H9 (cell line): Measurements from ENCODE around the gene NHERF1. TPM values are rescaled to one million over a fixed set of nuclear protein-coding genes. Genes with fewer than 3 reads are reported as not detected.

ENCODE experiments used
- DNase-seq: peaks from one replicate; pipeline ENCODE4 v3.0.0-alpha.2; 2017
- H2AFZ ChIP-seq: one replicate; pipeline ENCODE4 v1.6.1; 2013; ENCODE audit warnings: mild to moderate bottlenecking, low read length, control low read depth, moderate library complexity
- H2AK5ac ChIP-seq: 2 replicates; pipeline ENCODE4 v1.6.1; 2013; ENCODE audit warnings: low read length, control low read depth, mixed read lengths; ENCODE audit not compliant: insufficient read length
- H2BK120ac ChIP-seq: one replicate; pipeline ENCODE4 v1.6.1; 2013; ENCODE audit warnings: low read depth, mild to moderate bottlenecking, low read length, control low read depth, inconsistent platforms; ENCODE audit not compliant: poor library complexity, severe bottlenecking
- H2BK12ac ChIP-seq: 2 replicates; pipeline ENCODE4 v1.6.1; 2013; ENCODE audit warnings: low read length, control low read depth, mixed read lengths, low read depth; ENCODE audit not compliant: insufficient read length
- H2BK15ac ChIP-seq: 2 replicates; pipeline ENCODE4 v1.6.1; 2013; ENCODE audit warnings: low read depth, low read length, control low read depth
- H2BK20ac ChIP-seq: one replicate; pipeline ENCODE4 v1.6.1; 2013; ENCODE audit warnings: low read depth, mild to moderate bottlenecking, low read length, control low read depth, inconsistent platforms; ENCODE audit not compliant: poor library complexity, severe bottlenecking
- H2BK5ac ChIP-seq: 2 replicates; pipeline ENCODE4 v1.6.1; 2013; ENCODE audit warnings: low read length, control low read depth, mixed read lengths; ENCODE audit not compliant: insufficient read length
- H3K14ac ChIP-seq: 2 replicates; pipeline ENCODE4 v1.6.1; 2013; ENCODE audit warnings: low read length, control low read depth; ENCODE audit not compliant: insufficient read depth
- H3K18ac ChIP-seq: 2 replicates; pipeline ENCODE4 v1.6.1; 2013; ENCODE audit warnings: low read depth, mild to moderate bottlenecking, mixed read lengths, low read length, control low read depth; ENCODE audit not compliant: insufficient read length
- H3K23ac ChIP-seq: 2 replicates; pipeline ENCODE4 v1.6.1; 2013; ENCODE audit warnings: low read length, control low read depth, mixed read lengths, low read depth; ENCODE audit not compliant: insufficient read length
- H3K23me2 ChIP-seq: 2 replicates; pipeline ENCODE4 v1.6.1; 2013; ENCODE audit warnings: low read depth, mild to moderate bottlenecking, mixed read lengths, low read length, control low read depth; ENCODE audit not compliant: insufficient read length, poor library complexity, severe bottlenecking
- H3K27ac ChIP-seq: 2 replicates; pipeline ENCODE4 v1.5.1; 2013; ENCODE audit warnings: low read length, control low read depth, mixed read lengths, low read depth; ENCODE audit not compliant: insufficient read length
- H3K27me3 ChIP-seq: 2 replicates; pipeline ENCODE4 v1.6.1; 2013; ENCODE audit warnings: low read length, control low read depth, inconsistent platforms; ENCODE audit not compliant: insufficient read depth
- H3K4ac ChIP-seq: 2 replicates; pipeline ENCODE4 v1.6.1; 2013; ENCODE audit warnings: low read depth, mild to moderate bottlenecking, control low read depth, inconsistent platforms, low read length, moderate library complexity
- H3K4me1 ChIP-seq: 2 replicates; pipeline ENCODE4 v1.6.1; 2013; ENCODE audit warnings: low read length, control low read depth, inconsistent platforms; ENCODE audit not compliant: insufficient read depth
- H3K4me2 ChIP-seq: 2 replicates; pipeline ENCODE4 v1.6.1; 2013; ENCODE audit warnings: low read length, control low read depth, mixed read lengths; ENCODE audit not compliant: insufficient read length, insufficient read depth
- H3K56ac ChIP-seq: 2 replicates; pipeline ENCODE4 v1.6.1; 2013; ENCODE audit warnings: low read depth, mild to moderate bottlenecking, mixed read lengths, low read length, control low read depth; ENCODE audit not compliant: insufficient read length
- H3K79me1 ChIP-seq: 2 replicates; pipeline ENCODE4 v1.6.1; 2013; ENCODE audit warnings: low read depth, mild to moderate bottlenecking, moderate library complexity, low read length, control low read depth, inconsistent platforms; ENCODE audit not compliant: insufficient read depth, poor library complexity, severe bottlenecking
- H3K79me2 ChIP-seq: 2 replicates; pipeline ENCODE4 v1.6.1; 2013; ENCODE audit warnings: low read length, control low read depth, inconsistent platforms; ENCODE audit not compliant: insufficient read depth
- H3K9ac ChIP-seq: 2 replicates; pipeline ENCODE4 v1.6.1; 2013; ENCODE audit warnings: low read length, control low read depth, mixed read lengths; ENCODE audit not compliant: insufficient read length; ENCODE audit errors: extremely low read depth
- H3K9me3 ChIP-seq: one replicate; pipeline ENCODE4 v1.6.1; 2013; ENCODE audit warnings: low read depth, low read length, inconsistent platforms; ENCODE audit not compliant: control insufficient read depth
- H3T11ph ChIP-seq: one replicate; pipeline ENCODE4 v1.6.1; 2013; ENCODE audit warnings: mild to moderate bottlenecking, low read length, control low read depth, inconsistent platforms
- H4K20me1 ChIP-seq: one replicate; pipeline ENCODE4 v1.6.1; 2013; ENCODE audit not compliant: control insufficient read depth, insufficient read length, insufficient read depth
- H4K5ac ChIP-seq: 2 replicates; pipeline ENCODE4 v1.6.1; 2013; ENCODE audit warnings: low read depth, mild to moderate bottlenecking, mixed read lengths, low read length, control low read depth; ENCODE audit not compliant: insufficient read length
- H4K8ac ChIP-seq: replicated peaks from 2 replicates; pipeline ENCODE4 v1.6.1; 2013; ENCODE audit warnings: low read length, control low read depth, mixed read lengths, low read depth; ENCODE audit not compliant: insufficient read length
- H4K91ac ChIP-seq: 2 replicates; pipeline ENCODE4 v1.6.1; 2013; ENCODE audit warnings: low read depth, mild to moderate bottlenecking, moderate library complexity, mixed read lengths, low read length, control low read depth; ENCODE audit not compliant: insufficient read length
- H3K27ac Mint-ChIP-seq, 3 experiments: 2 replicates in 2 of 3; 3 replicates in 1 of 3; pipeline ENCODE4 v1.8.0; 2020 to 2021; ENCODE audit warnings: mixed read lengths in 3 of 3, mild to moderate bottlenecking in 1 of 3, moderate library complexity in 1 of 3
- H3K27me3 Mint-ChIP-seq: 2 replicates; pipeline ENCODE4 v1.8.0; 2021; ENCODE audit warnings: low read depth, mild to moderate bottlenecking, moderate library complexity, mixed read lengths
- H3K36me3 Mint-ChIP-seq, 3 experiments: 2 replicates in 2 of 3; 3 replicates in 1 of 3; pipeline ENCODE4 v1.8.0; 2020 to 2021; ENCODE audit warnings: low read depth in 3 of 3, mixed read lengths in 3 of 3; ENCODE audit not compliant: insufficient read depth in 1 of 3
- H3K4me1 Mint-ChIP-seq, 2 experiments: 2 replicates each; pipeline ENCODE4 v1.8.0; 2020; ENCODE audit warnings: mixed read lengths in 2 of 2
- H3K4me3 Mint-ChIP-seq, 2 experiments: 2 replicates in 1 of 2; 3 replicates in 1 of 2; pipeline ENCODE4 v1.8.0; 2020 to 2021; ENCODE audit warnings: mild to moderate bottlenecking in 2 of 2, mixed read lengths in 2 of 2, moderate library complexity in 1 of 2
- H3K9me3 Mint-ChIP-seq, 2 experiments: 2 replicates in 1 of 2; 3 replicates in 1 of 2; pipeline ENCODE4 v1.8.0; 2020; ENCODE audit warnings: mild to moderate bottlenecking in 2 of 2, mixed read lengths in 2 of 2, moderate library complexity in 1 of 2
- CTCF ChIP-seq: fragments of 200-600 bp; sonication (generic); conservative IDR thresholded peaks from 3 replicates; pipeline ENCODE4 v1.8.0; 2021; ENCODE audit warnings: antibody characterized with exemption, mild to moderate bottlenecking
- WGBS: extraction: QIAGEN DNeasy Blood & Tissue Kit; methylation state at CpG from one replicate; pipeline ENCODE4 v1.1.7; 2013; ENCODE audit warnings: missing lambda C conversion rate, low lambda C conversion rate, mixed read lengths; ENCODE audit not compliant: insufficient read length; ENCODE audit errors: extremely low coverage; 5-methylcytosine and 5-hydroxymethylcytosine counted together
- total RNA-seq: library from RNA; stranded (reverse); gene quantifications from 2 replicates; pipeline ENCODE4 v1.2.1, GENCODE V29; 2021

NHERF1 gene
- total RNA-seq, 1 experiment from 2014 or later: 74.4 TPM

- Histone ChIP-seq H3K14ac (no peak overlapping the region), H2BK15ac (no peak overlapping the region), H3K27me3 (no peaks in the 10 kb centered on the region), H3K56ac (no peak overlapping the region), H3K79me1 (no peaks in the 10 kb centered on the region), H2BK12ac (no peak overlapping the region), H3K9ac (no peak overlapping the region), H3K27ac (no peak overlapping the region), H2BK20ac (no peak overlapping the region), H2BK120ac (no peak overlapping the region), H3K23me2 (peaks cover 6% of the 10 kb centered on the region), H4K8ac (no peak overlapping the region), H2AFZ (no peak overlapping the region), H3K4me1 (no peaks in the 10 kb centered on the region; the same call in none of the 2 replicates), H4K91ac (no peak overlapping the region), H3K4me2 (no peak overlapping the region), H2AK5ac (no peak overlapping the region), H3T11ph (no peak overlapping the region), H2BK5ac (no peak overlapping the region), H4K20me1 (no peaks in the 10 kb centered on the region), H3K9me3 (no peaks in the 10 kb centered on the region), H4K5ac (no peak overlapping the region), H3K18ac (no peak overlapping the region), H3K4ac (no peak overlapping the region), H3K79me2 (no peaks in the 10 kb centered on the region), H3K23ac (no peak overlapping the region)
- no peak overlapping the region; a peak in 1 of 5 replicates for H3K4me3 Mint-ChIP-seq
- no peaks in the 10 kb centered on the region for H3K27me3 Mint-ChIP-seq
- peaks cover 1 to 25% (median 8%) of the 10 kb centered on the region in 3 experiments for H3K36me3 Mint-ChIP-seq
- peak; percentile 78 for DNase-seq
- H3K4me1 Mint-ChIP-seq: peaks cover 18 to 37% of the 10 kb centered on the region in 2 experiments
- no peaks in the 10 kb centered on the region for H3K9me3 Mint-ChIP-seq
- WGBS: no CpG with 5 or more reads among the region's 7 CpGs
- TF ChIP-seq CTCF: peak; percentile 68
- H3K27ac Mint-ChIP-seq: peak overlapping the region in 2 of 3 experiments; percentile 16 to 52; a peak in 2 of 7 replicates
Observed at GRCh38 chr17:74780443-74781238, 32.2 kb downstream of the NHERF1 start.
